Renal cortical epithelial cell (primary cell): ENCODE measurements around the gene KRTAP4-5. TPM values are rescaled to one million over a fixed set of nuclear protein-coding genes. Genes with fewer than 3 reads are reported as not detected.
"Not testable (repeated sequence)": the region's sequence is repeated elsewhere in the genome, so short reads cannot be mapped to it uniquely, and the experiment has no call there.

Experiments
- DNase-seq: peaks from one replicate; pipeline ENCODE4 v3.0.0-alpha.2; 2011; ENCODE audit warnings: low read depth
- total RNA-seq: library from RNA; depleted of rRNA; stranded (reverse); fragments of >200 nt; gene quantifications from 2 replicates; pipeline ENCODE4 v1.2.3, GENCODE V29; 2014

The KRTAP4-5 gene
- total RNA-seq, 1 donor from 2014 or later: not detected

DNA sequence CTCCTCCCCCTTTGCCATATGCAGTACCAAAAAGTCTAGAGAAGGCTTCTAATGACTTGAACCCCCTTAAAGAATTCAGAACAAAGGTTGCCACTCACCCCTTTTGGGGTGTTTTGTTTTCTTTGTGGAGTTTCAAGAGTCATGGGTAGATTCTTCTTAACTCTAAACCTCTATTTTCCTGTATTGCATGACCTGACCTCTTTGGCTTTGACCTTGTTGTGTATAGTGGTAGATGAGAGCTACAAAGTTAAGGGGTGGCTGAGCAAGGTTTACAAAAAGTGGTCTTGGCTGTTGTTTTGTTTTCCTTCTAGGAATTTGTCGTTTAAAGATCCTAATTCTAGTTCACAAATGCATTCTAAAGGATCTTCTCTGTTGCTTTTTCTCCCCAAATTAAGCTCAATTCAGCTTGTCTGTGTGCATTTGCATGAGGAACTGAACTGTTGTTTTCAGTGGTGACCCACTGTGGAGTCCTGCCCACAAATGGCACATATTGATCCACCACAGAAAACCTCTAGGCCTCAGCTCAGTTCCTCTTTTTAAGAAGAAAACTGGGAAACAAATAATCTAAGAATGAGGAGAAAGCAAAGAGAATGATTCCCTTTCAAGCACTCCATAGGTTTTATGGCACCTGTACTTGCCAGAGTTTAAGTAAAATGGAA, 40.8 kb downstream of the KRTAP4-5 start:
- DNase-seq: not testable (repeated sequence)

GRCh38 chr17:41107941-41108450, 41.6 kb downstream of the KRTAP4-5 start:
- DNase-seq: peak; percentile 39

GRCh38 chr17:41105347-41105746, 44.3 kb downstream of the KRTAP4-5 start, which contains the start of gene KRTAP4-9:
KRTAP4-9 (plus strand) TSS chr17:41105389; CDS start chr17:41105389, 0 bp downstream.
- not testable (repeated sequence) for DNase-seq

GRCh38 chr17:41104386-41105038, 45.1 kb downstream of the KRTAP4-5 start:
- peak; percentile 50 for DNase-seq

DNA sequence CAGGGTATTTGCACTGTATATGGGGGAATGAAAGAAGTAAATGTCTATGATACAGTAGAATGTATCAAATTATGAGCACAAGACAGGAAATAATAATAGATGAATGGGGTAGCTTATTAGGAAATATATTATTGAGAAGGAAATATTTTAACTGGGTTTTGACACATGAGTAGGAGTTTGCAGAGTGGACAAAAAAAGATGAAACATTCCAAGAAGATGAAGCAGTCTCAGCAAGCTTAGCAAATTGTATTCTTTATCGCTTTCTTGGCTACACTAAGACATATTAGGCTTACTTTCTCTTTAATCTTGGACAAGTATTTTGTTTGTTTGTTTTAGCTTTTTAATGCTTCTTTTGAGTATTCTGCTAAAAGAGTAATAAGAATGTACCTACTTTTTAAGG, 45.7 kb downstream of the KRTAP4-5 start:
- no peak for DNase-seq

DNA sequence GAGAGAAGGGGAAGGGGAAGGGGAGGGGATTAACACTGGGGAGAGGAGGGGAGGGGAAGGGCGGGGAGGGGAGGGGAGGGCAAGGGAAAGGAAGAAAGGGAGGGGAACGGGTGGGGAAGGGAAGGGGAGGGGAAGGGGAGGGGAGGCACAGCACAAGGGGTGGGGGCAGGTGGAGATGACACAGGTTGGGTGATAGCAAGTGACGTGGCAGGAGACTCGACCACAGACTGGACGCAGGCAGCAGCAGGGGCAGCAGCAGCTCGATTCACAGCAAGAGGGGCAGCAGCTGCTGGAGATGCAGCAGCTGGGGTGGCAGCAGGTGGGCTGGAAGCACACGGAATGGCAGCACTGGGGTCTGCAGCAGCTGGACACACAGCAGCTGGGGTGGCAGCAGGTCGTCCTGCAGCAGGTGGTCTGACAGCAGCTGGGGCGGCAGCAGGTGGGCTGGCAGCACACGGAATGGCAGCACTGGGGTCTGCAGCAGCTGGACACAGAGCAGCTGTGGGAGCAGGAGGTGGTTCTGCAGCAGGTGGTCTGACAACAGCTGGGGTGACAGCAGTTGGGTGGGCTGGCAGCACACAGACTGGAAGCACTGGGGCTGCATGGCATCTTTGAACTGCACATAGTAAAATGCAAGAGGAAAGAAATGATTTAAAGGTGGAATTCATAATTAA, 47.9 kb downstream of the KRTAP4-5 start, which contains the start of gene KRTAP4-16:
KRTAP4-16 (minus strand) TSS at position 624 of the 674 bp plus-strand sequence; CDS start at position 624, 0 bp downstream.
- DNase-seq: no peak

DNA sequence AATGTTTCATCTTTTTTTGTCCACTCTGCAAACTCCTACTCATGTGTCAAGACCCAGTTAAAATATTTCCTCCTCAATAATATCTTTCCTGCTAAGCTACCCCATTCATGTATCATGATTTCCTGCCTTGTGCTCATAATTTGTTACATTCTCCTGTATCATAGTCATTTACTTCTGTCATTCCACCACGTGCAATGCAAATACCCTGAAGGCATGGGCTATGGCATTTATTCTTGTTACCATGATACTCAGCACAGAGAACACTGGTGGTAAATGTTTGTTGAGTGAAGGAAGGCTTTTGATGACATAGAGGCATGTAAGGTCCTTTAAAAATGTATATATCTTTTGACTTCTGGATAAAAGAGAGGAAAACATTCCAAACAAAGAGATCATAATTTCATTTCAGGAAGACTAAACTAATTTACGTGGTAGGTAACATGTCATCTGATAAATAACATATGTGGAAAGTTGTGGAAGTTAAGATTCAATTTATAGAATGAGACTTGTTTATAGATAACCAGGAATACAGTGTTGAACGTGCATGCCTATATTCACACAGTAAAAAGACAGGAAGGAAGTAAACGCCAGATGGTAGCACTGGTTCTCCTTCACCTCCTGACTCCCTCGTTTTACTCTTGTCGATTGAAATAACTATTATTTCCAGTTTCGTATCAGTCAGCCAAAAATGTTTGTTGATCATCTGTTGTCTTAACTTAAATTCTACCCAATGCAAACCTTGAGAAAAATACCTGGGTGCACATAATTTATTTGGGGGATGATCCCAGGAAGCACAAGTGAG, 49.7 kb downstream of the KRTAP4-5 start:
- peak; percentile 50 for DNase-seq

Other genes with a start within 250 kb of the KRTAP4-5 start
- gene KRT23, start 212.2 kb downstream of the KRTAP4-5 start, total RNA-seq: 1.2 and 68.1 TPM in 2 replicates
- not detected in 2 replicates for gene KRT39, start 182.9 kb downstream of the KRTAP4-5 start, total RNA-seq
- gene KRT40, start 165.5 kb downstream of the KRTAP4-5 start, total RNA-seq: not detected in 2 replicates
- gene KRTAP3-3, start 155.7 kb downstream of the KRTAP4-5 start, total RNA-seq: not detected in 2 replicates
- gene KRTAP3-2, start 149.9 kb downstream of the KRTAP4-5 start, total RNA-seq: not detected in 2 replicates
- gene KRTAP3-1, start 140.7 kb downstream of the KRTAP4-5 start, total RNA-seq: not detected in 2 replicates
- not detected in 2 replicates for gene KRTAP1-5, start 122.6 kb downstream of the KRTAP4-5 start, total RNA-seq
- not detected in 2 replicates for gene KRTAP1-4, start 119.6 kb downstream of the KRTAP4-5 start, total RNA-seq
- not detected in 2 replicates for gene KRTAP1-3, start 115.0 kb downstream of the KRTAP4-5 start, total RNA-seq
- gene KRTAP1-1, start 108.4 kb downstream of the KRTAP4-5 start, total RNA-seq: 0.25 and 0.35 TPM in 2 replicates
- not detected in 2 replicates for gene KRTAP2-1, start 102.5 kb downstream of the KRTAP4-5 start, total RNA-seq
- gene KRTAP2-2, start 94.6 kb downstream of the KRTAP4-5 start, total RNA-seq: 0.15 TPM in 1 of 2 replicates, not detected in the other
- gene KRTAP2-3, start 89.7 kb downstream of the KRTAP4-5 start, total RNA-seq: 0.55 and 5.9 TPM in 2 replicates
- not detected in 2 replicates for gene KRTAP2-4, start 83.9 kb downstream of the KRTAP4-5 start, total RNA-seq
- not detected in 2 replicates for gene KRTAP4-7, start 65.7 kb downstream of the KRTAP4-5 start, total RNA-seq
- gene KRTAP4-8, start 51.7 kb downstream of the KRTAP4-5 start, total RNA-seq: not detected in 2 replicates
- not detected in 2 replicates for gene KRTAP4-16, start 47.6 kb downstream of the KRTAP4-5 start, total RNA-seq
- gene KRTAP4-9, start 44.4 kb downstream of the KRTAP4-5 start, total RNA-seq: not detected in 2 replicates
- gene KRTAP4-11, start 31.5 kb downstream of the KRTAP4-5 start, total RNA-seq: not detected in 2 replicates
- gene KRTAP4-12, start 25.6 kb downstream of the KRTAP4-5 start, total RNA-seq: not detected in 2 replicates
- not detected in 2 replicates for gene KRTAP4-6, start 9.3 kb downstream of the KRTAP4-5 start, total RNA-seq
- gene KRTAP4-4, start 10.9 kb upstream of the KRTAP4-5 start, total RNA-seq: not detected in 2 replicates
- gene KRTAP4-3, start 18.4 kb upstream of the KRTAP4-5 start, total RNA-seq: not detected in 2 replicates
- not detected in 2 replicates for gene KRTAP4-2, start 28.4 kb upstream of the KRTAP4-5 start, total RNA-seq
- gene KRTAP4-1, start 35.1 kb upstream of the KRTAP4-5 start, total RNA-seq: not detected in 2 replicates
- not detected in 2 replicates for gene KRTAP9-1, start 40.1 kb upstream of the KRTAP4-5 start, total RNA-seq
- not detected in 2 replicates for gene KRTAP9-2, start 76.8 kb upstream of the KRTAP4-5 start, total RNA-seq
- gene KRTAP9-3, start 82.6 kb upstream of the KRTAP4-5 start, total RNA-seq: not detected in 2 replicates
- gene KRTAP9-8, start 88.2 kb upstream of the KRTAP4-5 start, total RNA-seq: not detected in 2 replicates
- gene KRTAP9-4, start 99.9 kb upstream of the KRTAP4-5 start, total RNA-seq: not detected in 2 replicates
- gene KRTAP9-9, start 105.6 kb upstream of the KRTAP4-5 start, total RNA-seq: not detected in 2 replicates
- not detected in 2 replicates for gene KRTAP9-6, start 115.6 kb upstream of the KRTAP4-5 start, total RNA-seq
- not detected in 2 replicates for gene KRTAP9-7, start 125.9 kb upstream of the KRTAP4-5 start, total RNA-seq
- not detected in 2 replicates for gene KRTAP29-1, start 153.0 kb upstream of the KRTAP4-5 start, total RNA-seq
- not detected in 2 replicates for gene KRTAP16-1, start 159.5 kb upstream of the KRTAP4-5 start, total RNA-seq
- gene KRTAP17-1, start 165.9 kb upstream of the KRTAP4-5 start, total RNA-seq: not detected in 2 replicates
- gene KRT33A, start 201.0 kb upstream of the KRTAP4-5 start, total RNA-seq: not detected in 2 replicates
- not detected in 2 replicates for gene KRT33B, start 220.0 kb upstream of the KRTAP4-5 start, total RNA-seq
- 0.05 and 26.4 TPM in 2 replicates for gene KRT34, start 232.5 kb upstream of the KRTAP4-5 start, total RNA-seq
- gene KRT31, start 247.8 kb upstream of the KRTAP4-5 start, total RNA-seq: not detected in 2 replicates